MM.1S (cell line): ENCODE data around the gene JUN.

ENCODE experiments used
- EZH2phosphoT487 ChIP-seq: fragments of 300-600 bp; sonication (generic); IDR thresholded peaks from 2 replicates; pipeline ENCODE4 v1.6.1; 2018; ENCODE audit warnings: antibody characterized with exemption, low read length
- TF ChIP-seq, protein P1 (sequence below): fragments of 300-600 bp; sonication (generic); IDR thresholded peaks from 2 replicates; pipeline ENCODE4 v1.5.1; 2016; ENCODE audit warnings: antibody characterized with exemption, low read length, mixed read lengths

DNA sequence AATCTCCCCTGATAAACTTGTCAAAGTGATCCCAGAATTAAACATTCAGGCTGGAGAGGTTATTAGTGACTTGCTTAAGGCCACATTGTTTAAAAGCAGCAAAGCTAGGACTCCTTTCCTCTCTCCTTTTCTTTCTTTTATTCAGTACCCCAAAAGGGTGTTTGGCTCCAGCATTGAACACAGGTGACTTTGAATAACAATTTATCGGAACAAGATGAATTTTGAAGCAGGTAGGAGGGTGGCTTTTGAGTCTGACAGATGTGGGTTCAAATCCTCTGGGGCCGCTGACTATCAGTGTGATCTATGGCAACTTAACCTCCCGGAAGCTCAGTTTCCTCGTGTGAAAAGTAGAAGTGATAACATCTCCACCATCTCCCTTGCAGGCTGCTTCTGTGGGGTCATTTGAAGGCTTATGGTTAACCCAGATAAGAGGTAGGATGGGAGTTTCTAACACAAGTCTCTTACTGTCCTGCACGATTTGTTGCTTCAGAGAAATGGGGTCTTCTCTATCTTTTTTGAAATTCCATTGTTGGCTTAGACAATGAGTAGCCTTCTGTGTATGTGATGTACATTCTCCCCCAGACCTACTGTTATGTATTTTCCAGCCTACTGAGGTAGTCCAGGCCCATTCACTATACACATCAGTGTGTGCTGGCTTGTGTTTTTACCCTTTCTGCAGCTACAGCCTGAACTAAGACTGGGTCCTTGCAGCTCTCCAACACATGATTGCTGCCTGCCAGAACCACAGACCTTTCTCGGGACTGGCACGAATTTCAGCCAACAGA, 29.0 kb downstream of the JUN start:
- no peak for TF ChIP-seq EZH2phosphoT487
- TF ChIP-seq, protein P1, sequence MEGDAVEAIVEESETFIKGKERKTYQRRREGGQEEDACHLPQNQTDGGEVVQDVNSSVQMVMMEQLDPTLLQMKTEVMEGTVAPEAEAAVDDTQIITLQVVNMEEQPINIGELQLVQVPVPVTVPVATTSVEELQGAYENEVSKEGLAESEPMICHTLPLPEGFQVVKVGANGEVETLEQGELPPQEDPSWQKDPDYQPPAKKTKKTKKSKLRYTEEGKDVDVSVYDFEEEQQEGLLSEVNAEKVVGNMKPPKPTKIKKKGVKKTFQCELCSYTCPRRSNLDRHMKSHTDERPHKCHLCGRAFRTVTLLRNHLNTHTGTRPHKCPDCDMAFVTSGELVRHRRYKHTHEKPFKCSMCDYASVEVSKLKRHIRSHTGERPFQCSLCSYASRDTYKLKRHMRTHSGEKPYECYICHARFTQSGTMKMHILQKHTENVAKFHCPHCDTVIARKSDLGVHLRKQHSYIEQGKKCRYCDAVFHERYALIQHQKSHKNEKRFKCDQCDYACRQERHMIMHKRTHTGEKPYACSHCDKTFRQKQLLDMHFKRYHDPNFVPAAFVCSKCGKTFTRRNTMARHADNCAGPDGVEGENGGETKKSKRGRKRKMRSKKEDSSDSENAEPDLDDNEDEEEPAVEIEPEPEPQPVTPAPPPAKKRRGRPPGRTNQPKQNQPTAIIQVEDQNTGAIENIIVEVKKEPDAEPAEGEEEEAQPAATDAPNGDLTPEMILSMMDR: no peak
